HL-60/S4 treated with retinoic acid at 250 ng/mL for 4 days and 3 days (cell line): ENCODE results near the gene NT5C.
"Not testable (repeated sequence)": the region's sequence is repeated elsewhere in the genome, so short reads cannot be mapped to it uniquely, and the experiment has no call there.

ENCODE experiments used
- in situ Hi-C: fragments of 300-500 bp; cut with MboI; formaldehyde crosslinking; loops from 2 replicates; pipeline ENCODE4 v1.7.0; 2022; ENCODE audit warnings: low sequenced_read_pairs

The NT5C gene

GRCh38 chr17:75131278-75132017 is at the start of gene NT5C:
NT5C (minus strand) TSS chr17:75131742; CDS start chr17:75131707, 35 bp downstream.
- in situ Hi-C loops: no loop called here

DNA sequence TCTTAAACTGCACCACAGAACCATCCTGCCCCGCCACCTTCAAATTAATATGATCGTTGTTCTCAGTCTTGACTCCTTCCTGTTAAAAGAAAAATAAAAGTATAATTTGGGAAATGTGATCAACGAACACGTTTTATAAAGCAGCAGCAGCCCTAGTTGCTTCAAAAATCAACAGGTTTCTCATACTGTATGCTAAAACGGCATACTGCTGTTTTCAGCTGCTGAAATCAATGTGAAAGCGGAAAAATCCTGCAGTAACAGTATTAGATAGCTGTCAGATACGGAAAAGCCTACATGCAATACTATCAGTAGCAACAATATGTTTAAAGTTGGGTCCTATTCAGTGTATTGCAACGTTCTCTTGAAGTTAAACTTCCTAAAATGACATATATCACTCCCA is 49.6 kb upstream of the NT5C start:
- in situ Hi-C loops: no loop called here

- in situ Hi-C loops: no loop called here
These were observed 46.9 kb upstream of the NT5C start for GRCh38 chr17:75178453-75178852.

DNA sequence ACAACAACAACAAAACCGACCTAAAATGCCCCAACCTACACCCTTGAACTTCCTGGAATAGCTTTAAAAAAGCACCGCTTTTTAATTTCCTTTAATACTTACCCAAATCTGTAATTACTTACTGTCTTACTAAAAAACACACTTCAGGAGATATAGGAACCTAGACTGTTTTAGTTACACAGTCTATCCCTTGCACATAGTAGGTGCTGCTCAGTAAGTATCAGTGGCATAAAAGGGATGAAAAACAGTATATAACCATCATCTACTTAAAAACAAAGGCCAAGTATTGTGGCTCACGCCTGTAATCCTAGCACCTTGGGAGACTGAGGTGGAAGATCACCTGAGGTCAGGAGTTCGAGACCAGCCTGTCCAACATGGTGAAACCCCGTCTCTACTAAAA is 45.1 kb upstream of the NT5C start:
- in situ Hi-C loops: no loop called here

DNA sequence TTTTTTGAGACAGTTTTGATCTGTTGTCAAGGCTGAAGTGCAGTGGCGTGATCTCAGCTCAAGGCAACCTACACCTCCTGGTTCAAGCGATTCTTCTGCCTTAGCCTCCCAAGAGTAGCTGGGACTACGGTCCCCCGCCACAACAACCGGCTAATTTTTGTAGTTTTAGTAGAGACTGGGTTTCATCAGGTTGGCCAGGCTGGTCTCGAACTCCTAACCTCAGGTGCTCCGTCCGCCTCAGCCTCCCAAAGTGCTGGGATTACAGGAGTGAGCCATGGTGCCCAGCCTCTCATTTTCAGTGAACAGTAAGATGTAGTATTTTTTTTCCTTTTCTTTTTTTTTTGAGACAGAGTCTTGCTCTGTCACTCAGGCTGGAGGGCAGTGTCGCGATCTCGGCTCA is 43.5 kb upstream of the NT5C start:
- in situ Hi-C loops: no loop called here

GRCh38 chr17:75173526-75173925 is 42.0 kb upstream of the NT5C start:
- in situ Hi-C loops: no loop called here

DNA sequence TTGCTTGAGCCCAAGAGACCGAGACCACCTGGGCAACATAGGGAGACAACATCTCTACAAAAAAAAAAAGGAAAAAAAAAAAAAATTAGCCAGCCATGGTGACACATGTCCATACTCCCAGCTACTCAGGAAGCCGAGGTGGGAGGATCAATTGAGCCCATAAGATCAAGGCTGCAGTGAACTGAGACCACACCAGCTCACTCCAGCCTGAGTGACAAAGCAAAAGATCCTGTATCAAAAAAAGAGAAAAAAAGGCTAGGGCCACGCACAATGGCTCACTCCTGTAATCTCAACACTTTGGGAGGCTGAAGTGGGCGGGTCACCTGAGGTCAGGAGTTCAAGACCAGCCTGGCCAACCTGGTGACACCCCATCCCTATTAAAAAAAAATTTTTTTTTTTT is 37.5 kb upstream of the NT5C start:
- in situ Hi-C loops: no loop called here

DNA sequence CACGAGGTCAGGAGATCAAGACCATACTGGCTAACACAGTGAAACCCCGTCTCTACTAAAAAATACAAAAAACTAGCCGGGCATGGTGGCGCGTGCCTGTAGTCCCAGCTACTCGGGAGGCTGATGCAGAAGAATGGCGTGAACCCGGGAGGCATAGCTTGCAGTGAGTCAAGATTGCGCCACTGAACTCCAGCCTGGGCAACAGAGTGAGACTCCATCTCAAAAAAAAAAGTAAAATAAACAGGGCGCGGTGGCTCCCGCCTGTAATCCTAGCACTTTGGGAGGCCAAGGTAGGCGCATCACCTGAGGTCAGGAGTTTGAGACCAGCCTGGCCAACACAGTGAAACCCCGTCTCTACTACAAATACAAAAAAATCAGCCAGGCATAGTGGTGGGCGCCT is 33.1 kb upstream of the NT5C start:
- in situ Hi-C loops: not testable (repeated sequence)

GRCh38 chr17:75163074-75163473 is 31.5 kb upstream of the NT5C start:
- in situ Hi-C loops: no loop called here

GRCh38 chr17:75160211-75160610 is 28.7 kb upstream of the NT5C start:
- in situ Hi-C loops: no loop called here

GRCh38 chr17:75159196-75160031 is 27.9 kb upstream of the NT5C start:
- in situ Hi-C loops: no loop called here

DNA sequence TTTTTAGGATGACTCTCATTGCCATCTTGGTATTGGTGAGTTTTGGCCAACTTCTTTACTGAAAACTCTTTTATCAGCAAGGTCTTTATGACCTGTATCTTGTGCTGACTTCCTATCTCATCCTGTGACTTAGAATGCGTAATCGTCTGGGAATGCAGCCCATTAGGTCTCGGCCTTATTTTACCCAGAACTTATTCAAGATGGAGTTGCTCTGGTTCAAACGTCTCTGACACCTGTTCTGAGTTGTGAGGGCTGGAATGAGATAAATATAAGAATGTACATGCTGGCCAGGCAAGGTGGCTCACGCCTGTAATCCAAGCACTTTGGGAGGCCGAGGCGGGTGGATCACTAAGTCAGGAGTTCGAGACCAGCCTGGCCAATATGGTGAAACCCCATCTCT is 26.9 kb upstream of the NT5C start:
- in situ Hi-C loops: not testable (repeated sequence)

- in situ Hi-C loops: no loop called here
These were observed 23.7 kb upstream of the NT5C start for GRCh38 chr17:75155191-75155601.

DNA sequence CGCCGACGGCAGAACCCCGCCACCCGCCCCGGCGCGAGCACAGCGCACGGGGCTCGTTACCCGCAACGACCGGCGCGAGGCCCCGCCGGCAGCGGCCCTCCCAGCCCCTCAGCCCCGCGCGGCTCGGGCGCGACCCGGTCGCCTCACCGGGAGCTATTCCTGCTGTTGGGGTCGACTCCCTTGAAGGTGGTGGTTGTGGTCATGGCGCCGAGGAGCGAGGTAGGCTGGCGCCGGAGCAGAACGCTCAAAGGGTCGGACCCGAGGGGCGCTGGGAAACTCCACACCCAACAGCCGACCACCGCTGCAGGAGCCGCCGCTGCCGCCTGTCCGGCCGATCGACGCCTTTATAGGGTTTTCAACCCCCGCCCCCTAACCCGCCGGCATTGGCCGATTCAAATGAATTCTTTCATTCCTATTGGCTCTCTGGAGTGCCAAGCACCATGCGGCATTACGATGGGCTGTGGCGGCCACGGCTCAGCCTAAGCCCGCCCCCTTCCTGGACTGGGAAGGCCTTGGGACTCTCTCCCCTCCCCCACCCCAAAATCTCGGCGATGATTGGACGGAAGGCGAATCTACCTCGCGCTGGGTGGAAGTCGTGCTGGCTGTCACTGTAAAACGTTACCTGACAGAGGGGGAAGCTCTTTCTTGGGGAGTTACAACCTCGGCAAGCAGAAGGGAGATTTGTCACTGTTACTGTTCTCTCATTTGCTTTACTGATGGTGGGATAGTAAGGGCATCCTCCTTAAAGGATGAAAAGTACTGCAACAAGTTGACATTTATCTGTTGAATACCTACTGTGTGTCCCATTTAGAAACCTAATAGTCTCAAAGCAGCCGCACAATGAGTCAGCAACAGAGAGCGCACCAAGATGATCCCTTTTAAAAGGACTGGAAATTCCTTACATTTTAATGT is 22.9 kb upstream of the NT5C start, which contains the start of gene JPT1:
Gene JPT1, minus strand, starts transcription at position 318 of the 912 bp plus-strand sequence. Its CDS starts 115 bp downstream, at position 203.
- in situ Hi-C loops: no loop called here

GRCh38 chr17:75153780-75154194 is 22.2 kb upstream of the NT5C start:
- in situ Hi-C loops: no loop called here

DNA sequence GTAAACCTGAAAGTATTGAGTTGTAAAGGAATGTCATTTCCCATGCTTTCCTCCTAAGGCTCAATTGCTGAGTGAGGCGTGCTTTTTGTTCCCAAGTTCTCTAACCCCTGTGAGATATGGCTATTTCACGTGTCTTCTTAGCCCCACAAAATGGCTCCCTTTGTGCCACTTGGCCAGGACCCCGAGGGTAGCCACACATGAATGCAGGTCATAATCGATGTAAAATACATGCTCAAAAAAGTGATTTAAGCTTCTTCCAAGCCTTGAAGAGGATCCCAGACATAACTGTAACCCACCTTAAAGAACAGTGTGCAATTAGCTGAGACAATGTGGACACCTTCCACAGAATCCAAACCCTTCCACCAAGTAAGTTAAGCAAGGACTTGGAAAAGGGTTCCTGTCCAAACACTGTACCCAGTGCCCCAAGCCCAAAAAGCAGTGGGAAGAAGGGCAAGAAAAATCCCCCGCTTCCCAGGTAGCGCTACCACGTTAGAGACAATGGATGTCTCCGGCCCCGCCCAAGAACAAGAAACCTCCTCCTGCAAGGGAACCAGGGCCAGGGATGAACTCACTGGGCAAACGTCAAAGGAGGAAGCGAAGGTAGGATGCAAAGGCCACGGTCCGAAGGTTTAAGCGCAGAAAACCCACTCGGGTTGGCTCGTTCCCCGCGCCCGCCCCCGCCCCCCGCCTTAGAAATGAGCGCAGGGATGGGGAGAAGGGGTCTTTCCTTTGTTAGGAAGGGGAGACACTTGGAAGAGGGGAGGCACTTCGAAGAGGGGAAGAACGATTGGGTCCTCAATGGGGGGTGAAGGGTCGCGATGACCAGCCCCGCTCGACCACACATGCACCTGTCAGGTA is 21.6 kb upstream of the NT5C start:
- in situ Hi-C loops: no loop called here

DNA sequence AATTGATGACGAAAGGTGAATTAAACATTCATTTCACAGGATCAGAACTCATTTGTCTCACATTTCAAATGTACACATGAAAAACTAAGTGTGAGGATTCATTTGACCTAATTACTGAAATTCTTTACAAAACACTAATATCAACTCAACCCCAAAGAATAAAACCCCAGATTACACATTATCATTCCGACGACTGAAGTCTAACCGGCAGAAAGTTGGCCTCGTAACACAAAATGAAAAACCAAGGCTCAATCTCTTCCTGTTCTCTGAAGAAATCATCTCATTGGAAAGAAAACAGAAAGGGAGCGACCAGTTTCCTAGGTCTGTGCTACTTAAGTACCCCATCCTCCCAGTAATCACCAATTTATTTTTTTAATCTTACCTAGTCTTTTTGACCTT is 21.0 kb upstream of the NT5C start:
- in situ Hi-C loops: no loop called here

DNA sequence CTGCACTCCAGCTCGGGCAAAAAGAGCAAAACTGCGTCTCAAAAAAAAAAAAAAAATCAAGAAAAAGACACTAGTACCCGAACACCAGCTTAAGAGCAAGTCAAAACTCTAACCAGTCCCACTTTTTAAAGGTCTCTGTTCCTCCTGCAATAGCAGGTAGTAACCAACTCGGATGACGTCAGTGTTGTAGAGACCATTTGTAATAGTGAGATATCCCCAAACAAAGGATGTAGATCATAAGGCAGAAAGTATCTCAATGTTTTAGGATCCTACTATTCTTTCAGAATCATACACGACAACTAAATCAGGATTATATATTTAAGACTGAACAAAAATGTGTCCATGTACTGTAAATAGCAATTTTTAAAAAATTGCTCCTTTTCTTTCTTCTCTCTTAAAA is 20.4 kb upstream of the NT5C start:
- in situ Hi-C loops: no loop called here

GRCh38 chr17:75147878-75148546 is 16.5 kb upstream of the NT5C start:
- in situ Hi-C loops: no loop called here

- in situ Hi-C loops: no loop called here
These were observed 15.1 kb upstream of the NT5C start for GRCh38 chr17:75146592-75146991.
